ENCODE data around the gene SLC2A13.
"Not testable (repeated sequence)": the region's sequence is repeated elsewhere in the genome, so short reads cannot be mapped to it uniquely, and the experiment has no call there.

SLC2A13 gene

GRCh38 chr12:39763071-39763889, 342.6 kb downstream of the SLC2A13 start:
- DNase-seq (ENCODE audit: low read depth in 2 of 2), result no peak

- DNase-seq (ENCODE audit: low read depth in 2 of 2), result no peak
Observed at GRCh38 chr12:39755478-39755877, 350.4 kb downstream of the SLC2A13 start.

- no peak for DNase-seq (ENCODE audit: low read depth in 2 of 2)
Observed at GRCh38 chr12:39752482-39753137, 353.3 kb downstream of the SLC2A13 start.

GRCh38 chr12:39746151-39746550, 359.7 kb downstream of the SLC2A13 start:
- not testable (repeated sequence) for DNase-seq (ENCODE audit: low read depth in 2 of 2)

- no peak for DNase-seq (ENCODE audit: low read depth in 2 of 2)
Observed at GRCh38 chr12:39743655-39744054, 362.2 kb downstream of the SLC2A13 start.

GRCh38 chr12:39736406-39736805, 369.5 kb downstream of the SLC2A13 start:
- DNase-seq (ENCODE audit: low read depth in 2 of 2), result no peak

- no peak for DNase-seq (ENCODE audit: low read depth in 2 of 2)
Observed at GRCh38 chr12:39723831-39724230, 382.1 kb downstream of the SLC2A13 start.

- DNase-seq (ENCODE audit: low read depth in 2 of 2), result no peak
Observed at GRCh38 chr12:39722504-39722903, 383.4 kb downstream of the SLC2A13 start.

- DNase-seq (ENCODE audit: low read depth in 2 of 2), result no peak
Observed at GRCh38 chr12:39713552-39713951, 392.3 kb downstream of the SLC2A13 start.

GRCh38 chr12:39712334-39712733, 393.5 kb downstream of the SLC2A13 start:
- no peak for DNase-seq (ENCODE audit: low read depth in 2 of 2)

Measured in stimulated activated CD4-positive, alpha-beta T cell treated with anti-CD3 and anti-CD28 coated beads, Interleukin-1b, Interleukin-23, amount 100 ng/mL, for 1 hour (primary cell).